SK-N-SH (cell line): ENCODE results near the gene MCF2L. TPM values are rescaled to one million over a fixed set of nuclear protein-coding genes. Genes with fewer than 3 reads are reported as not detected.

ENCODE experiments used
- CTCF ChIA-PET: fragments of 300-600, 350-600 bp; formaldehyde crosslinking; extraction: SDS; loops from one replicate; lab custom pipeline; 2021; lab: Yijun Ruan, JAX
- POLR2A ChIA-PET: fragments of 350-600 bp; sonication (Branson Sonifier 250); formaldehyde crosslinking; extraction: SDS; loops from one replicate; lab custom pipeline; 2020; ENCODE audit warnings: antibody characterized with exemption, inconsistent platforms; lab: Yijun Ruan, JAX
- DNase-seq: peaks from one replicate; pipeline ENCODE4 v3.0.0; 2012
- H2AFZ ChIP-seq: fragments of 200-600 bp; sonication (generic); 2 replicates; pipeline ENCODE4 v1.8.1; 2016; ENCODE audit warnings: antibody characterized with exemption, mild to moderate bottlenecking, low read depth
- H3F3A ChIP-seq: fragments of 200-600 bp; sonication (generic); replicated peaks from 2 replicates; pipeline ENCODE3; 2016; ENCODE audit warnings: antibody characterized with exemption, mild to moderate bottlenecking; ENCODE audit not compliant: insufficient read depth
- H3K27ac ChIP-seq, 2 experiments: fragments of 200-500 bp in 1 of 2; fragments of 200-600 bp in 1 of 2; sonication (Bioruptor generic) in 1 of 2; sonication (generic), shearing (Covaris generic) in 1 of 2; 2 replicates each; pipeline versions ENCODE4 v1.5.1 to v1.6.1; 2014 to 2016; ENCODE audit warnings: low read depth in 2 of 2, inconsistent platforms in 1 of 2, low read length in 1 of 2, mild to moderate bottlenecking in 1 of 2, mixed read lengths in 1 of 2
- H3K27me3 ChIP-seq: fragments of 200-600 bp; sonication (generic), shearing (Covaris generic); 2 replicates; pipeline ENCODE4 v1.6.1; 2016; ENCODE audit warnings: mixed run types; ENCODE audit not compliant: insufficient read depth
- H3K36me3 ChIP-seq, 2 experiments: fragments of 200-500 bp in 1 of 2; fragments of 200-600 bp in 1 of 2; sonication (Bioruptor generic) in 1 of 2; sonication (generic) in 1 of 2; replicated peaks in 1 of 2; 2 replicates each; pipeline versions ENCODE3 to v1.5.1; 2014 to 2016; ENCODE audit warnings: low read length in 1 of 2, mild to moderate bottlenecking in 1 of 2; ENCODE audit not compliant: insufficient read depth in 2 of 2, control insufficient read depth in 1 of 2
- H3K4me1 ChIP-seq, 2 experiments: fragments of 200-500 bp in 1 of 2; fragments of 200-600 bp in 1 of 2; sonication (Bioruptor generic) in 1 of 2; sonication (generic), shearing (Covaris generic) in 1 of 2; 2 replicates each; pipeline versions ENCODE4 v1.5.1 to v1.6.1; 2014 to 2016; ENCODE audit warnings: low read depth in 1 of 2, low read length in 1 of 2, mixed run types in 1 of 2; ENCODE audit not compliant: insufficient read depth in 2 of 2, control insufficient read depth in 1 of 2
- H3K4me2 ChIP-seq: fragments of 200-600 bp; sonication (generic), shearing (Covaris generic); 2 replicates; pipeline ENCODE4 v1.6.1; 2017; ENCODE audit warnings: mixed run types
- H3K4me3 ChIP-seq, 2 experiments: fragments of 200-500 bp in 1 of 2; fragments of 200-600 bp in 1 of 2; sonication (Bioruptor generic) in 1 of 2; sonication (generic), shearing (Covaris generic) in 1 of 2; 2 replicates each; pipeline versions ENCODE4 v1.5.1 to v1.8.1; 2014 to 2016; ENCODE audit warnings: low read depth in 2 of 2, inconsistent platforms in 1 of 2, low read length in 1 of 2, mild to moderate bottlenecking in 1 of 2, mixed read lengths in 1 of 2, moderate library complexity in 1 of 2
- H3K79me2 ChIP-seq: fragments of 200-600 bp; sonication (generic); 2 replicates; pipeline ENCODE4 v1.8.1; 2017; ENCODE audit warnings: mild to moderate bottlenecking; ENCODE audit not compliant: insufficient read depth
- H3K9ac ChIP-seq: fragments of 200-600 bp; sonication (generic); 2 replicates; pipeline ENCODE4 v1.6.1; 2017; ENCODE audit warnings: mixed run types
- H3K9me2 ChIP-seq: fragments of 200-600 bp; sonication (generic); 2 replicates; pipeline ENCODE4 v1.6.1; 2017; ENCODE audit warnings: mixed run types
- H3K9me3 ChIP-seq: fragments of 200-600 bp; sonication (generic); 2 replicates; pipeline ENCODE4 v1.6.1; 2017; ENCODE audit warnings: mixed run types, mild to moderate bottlenecking, moderate library complexity
- H4K20me1 ChIP-seq: fragments of 200-600 bp; sonication (generic); 2 replicates; pipeline ENCODE4 v1.6.1; 2017; ENCODE audit warnings: mild to moderate bottlenecking, mixed run types; ENCODE audit not compliant: insufficient read depth
- CHD2 ChIP-seq: fragments of 150-350 bp; IDR thresholded peaks from 2 replicates; pipeline ENCODE4 v1.6.1; 2018; ENCODE audit warnings: low read length; ENCODE audit not compliant: partially characterized antibody
- ELF1 ChIP-seq: IDR thresholded peaks from 2 replicates; pipeline ENCODE4 v1.4.0; 2012
- EZH2phosphoT487 ChIP-seq: fragments of 200-600 bp; sonication (generic); IDR thresholded peaks from 2 replicates; pipeline ENCODE4 v1.6.1; 2017; ENCODE audit warnings: low read depth, mixed run types, mild to moderate bottlenecking, antibody characterized with exemption, moderate library complexity, borderline replicate concordance
- FOSL2 ChIP-seq: IDR thresholded peaks from 2 replicates; pipeline ENCODE4 v1.4.0; 2012; ENCODE audit warnings: low read depth, mild to moderate bottlenecking, moderate library complexity, borderline replicate concordance
- FOXJ3 ChIP-seq: sonication (generic); formaldehyde crosslinking; IDR thresholded peaks from 2 replicates; pipeline ENCODE4 v1.5.1; 2020; ENCODE audit warnings: mild to moderate bottlenecking, missing genetic modification reagents
- FOXM1 ChIP-seq: IDR thresholded peaks from 2 replicates; pipeline ENCODE4 v1.4.0; 2012; ENCODE audit warnings: low read depth, mild to moderate bottlenecking
- GABPA ChIP-seq: IDR thresholded peaks from 2 replicates; pipeline ENCODE4 v1.4.0; 2012; ENCODE audit warnings: low read depth, mild to moderate bottlenecking
- IRF3 ChIP-seq: fragments of 150-350 bp; IDR thresholded peaks from 2 replicates; pipeline ENCODE4 v1.6.1; 2016; ENCODE audit warnings: mild to moderate bottlenecking, low read depth, low read length
- MAX ChIP-seq: IDR thresholded peaks from 2 replicates; pipeline ENCODE4 v1.4.0; 2012; ENCODE audit warnings: low read depth
- MEF2A ChIP-seq: IDR thresholded peaks from 2 replicates; pipeline ENCODE4 v1.4.0; 2012; ENCODE audit warnings: low read depth, borderline replicate concordance
- RAD21 ChIP-seq: IDR thresholded peaks from 2 replicates; pipeline ENCODE4 v1.6.1; 2012; ENCODE audit warnings: mild to moderate bottlenecking, low read length
- RCOR1 ChIP-seq: fragments of 150-350 bp; IDR thresholded peaks from 2 replicates; pipeline ENCODE4 v1.6.1; 2017; ENCODE audit warnings: antibody characterized with exemption, low read length
- RXRA ChIP-seq: IDR thresholded peaks from 2 replicates; pipeline ENCODE4 v1.4.0; 2012; ENCODE audit warnings: low read depth, mild to moderate bottlenecking, borderline replicate concordance
- SIN3A ChIP-seq: IDR thresholded peaks from 2 replicates; pipeline ENCODE4 v1.6.1; 2012; ENCODE audit warnings: low read depth, mild to moderate bottlenecking, low read length, moderate library complexity, borderline replicate concordance
- TEAD4 ChIP-seq: IDR thresholded peaks from 2 replicates; pipeline ENCODE4 v1.4.0; 2012; ENCODE audit warnings: mild to moderate bottlenecking, borderline replicate concordance; ENCODE audit not compliant: insufficient read depth
- YY1 ChIP-seq: IDR thresholded peaks from 2 replicates; pipeline ENCODE4 v1.4.0; 2012; ENCODE audit warnings: low read depth, mild to moderate bottlenecking
- WGBS: methylation state at CpG from one replicate; pipeline ENCODE4 v1.1.6; 2017; ENCODE audit warnings: low lambda C conversion rate; 5-methylcytosine and 5-hydroxymethylcytosine counted together
- polyA plus RNA-seq, 3 experiments: library from polyadenylated mRNA; depleted of rRNA; stranded (reverse); fragments of >200 nt; gene quantifications; 2 replicates each; pipeline ENCODE4 v1.2.3, GENCODE V29; 2012
- TF ChIP-seq, protein P1 (sequence below): IDR thresholded peaks from 2 replicates; pipeline ENCODE4 v1.4.0; 2012; ENCODE audit warnings: low read depth, borderline replicate concordance

The MCF2L gene
- polyA plus RNA-seq, 1 of the 3 experiments (the other 2 are of a cell fraction) = 0.56 TPM

DNA sequence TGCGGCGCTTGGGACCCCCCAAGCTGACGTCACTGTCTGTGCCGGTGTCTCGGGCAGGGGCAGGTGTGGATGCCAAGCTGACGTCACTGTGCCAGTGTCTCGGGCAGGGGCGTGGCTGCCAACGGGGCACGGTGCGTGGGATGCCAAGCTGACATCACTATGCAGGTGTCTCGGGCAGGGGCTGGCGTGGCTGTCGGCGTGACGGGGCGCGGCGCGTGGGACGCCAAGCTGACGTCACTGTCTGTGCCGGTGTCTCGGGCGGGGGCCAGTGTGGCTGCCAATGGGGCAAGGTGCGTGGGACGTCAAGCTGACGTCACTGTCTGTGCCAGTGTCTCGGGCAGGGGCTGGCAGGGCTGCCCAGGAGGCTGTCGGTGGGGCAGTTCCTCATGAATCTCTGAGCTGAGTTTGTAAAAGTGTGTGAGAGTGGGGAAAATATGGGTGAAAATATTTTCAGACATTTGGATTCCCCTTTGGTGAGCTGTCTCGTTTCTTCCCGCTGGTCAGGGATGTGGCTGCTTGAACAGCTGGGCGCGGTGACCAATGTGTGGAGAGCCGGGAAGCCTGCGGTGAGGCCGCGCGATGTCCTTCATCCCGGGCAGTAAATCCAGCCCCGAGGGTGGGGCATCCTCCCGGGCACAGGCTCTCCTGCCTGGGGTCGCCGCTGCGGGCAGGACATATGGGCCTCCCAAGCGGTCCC lies 25.2 kb downstream of the MCF2L start:
- no peaks in the 10 kb centered on the region for H3K36me3 ChIP-seq
- no peak overlapping the region for H3K4me3 ChIP-seq
- H3K9me2 ChIP-seq = no peaks in the 10 kb centered on the region
- no peaks in the 10 kb centered on the region for H3K9me3 ChIP-seq
- no peaks in the 10 kb centered on the region for H4K20me1 ChIP-seq
- no peak overlapping the region for H3K9ac ChIP-seq
- H2AFZ ChIP-seq = no peak overlapping the region
- CTCF ChIA-PET = interaction anchor here (0.8 kb wide), 1 partner anchor 216 kb away, joined by 3 read pairs; the partner anchor contains the start of gene CUL4A
- POLR2A ChIA-PET = no interaction called here
- H3K4me2 ChIP-seq = no peak overlapping the region
- peaks cover 0 to 27% of the 10 kb centered on the region in 2 experiments; a peak in 1 of 4 replicates for H3K4me1 ChIP-seq
- no peaks in the 10 kb centered on the region for H3F3A ChIP-seq
- H3K27me3 ChIP-seq = no peaks in the 10 kb centered on the region; the same call in 1 of the 2 replicates
- no peak for DNase-seq
- no peaks in the 10 kb centered on the region for H3K79me2 ChIP-seq
- TF ChIP-seq RXRA (no peak), EZH2phosphoT487 (no peak), FOSL2 (no peak), SIN3A (no peak), FOXM1 (no peak), MEF2A (no peak), RCOR1 (no peak), CHD2 (no peak), FOXJ3 (CRISPR knock-in tag) (no peak), ELF1 (no peak), RAD21 (no peak), YY1 (no peak), IRF3 (no peak), GABPA (no peak), MAX (no peak), TEAD4 (no peak)
- TF ChIP-seq, protein P1, sequence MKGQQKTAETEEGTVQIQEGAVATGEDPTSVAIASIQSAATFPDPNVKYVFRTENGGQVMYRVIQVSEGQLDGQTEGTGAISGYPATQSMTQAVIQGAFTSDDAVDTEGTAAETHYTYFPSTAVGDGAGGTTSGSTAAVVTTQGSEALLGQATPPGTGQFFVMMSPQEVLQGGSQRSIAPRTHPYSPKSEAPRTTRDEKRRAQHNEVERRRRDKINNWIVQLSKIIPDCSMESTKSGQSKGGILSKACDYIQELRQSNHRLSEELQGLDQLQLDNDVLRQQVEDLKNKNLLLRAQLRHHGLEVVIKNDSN = no peak
- 74% methylated on average over 22 of the region's 46 CpGs for WGBS
- no peak overlapping the region for H3K27ac ChIP-seq
